Spinal cord (tissue), 10 donors: Measurements from ENCODE around the gene SFXN5. TPM values are rescaled to one million over a fixed set of nuclear protein-coding genes. Genes with fewer than 3 reads are reported as not detected.

ENCODE experiments used
- DNase-seq, 6 donors: peaks; one replicate each; pipeline versions ENCODE4 v3.0.0 to v3.0.0-alpha.2; 2013 to 2015; ENCODE audit warnings: low spot score in 6 of 6, low read depth in 4 of 6
- H3K27ac ChIP-seq: one replicate; pipeline ENCODE4 v1.5.1; 2013; ENCODE audit warnings: low read depth, low read length, control low read depth
- H3K27me3 ChIP-seq: one replicate; pipeline ENCODE4 v1.6.1; 2013; ENCODE audit warnings: low read length; ENCODE audit not compliant: control insufficient read depth, insufficient read depth
- H3K36me3 ChIP-seq: one replicate; pipeline ENCODE4 v1.6.1; 2013; ENCODE audit warnings: low read length; ENCODE audit not compliant: control insufficient read depth, insufficient read depth
- H3K4me1 ChIP-seq: one replicate; pipeline ENCODE4 v1.6.1; 2013; ENCODE audit warnings: low read length; ENCODE audit not compliant: control insufficient read depth, insufficient read depth
- H3K4me3 ChIP-seq: one replicate; pipeline ENCODE4 v1.5.1; 2013; ENCODE audit warnings: low read depth, low read length, control low read depth
- H3K9me3 ChIP-seq: one replicate; pipeline ENCODE4 v1.6.1; 2013; ENCODE audit warnings: low read length; ENCODE audit not compliant: control insufficient read depth, insufficient read depth
- WGBS: methylation state at CpG from one replicate; pipeline ENCODE4 v1.1.5; 2013; ENCODE audit warnings: missing lambda C conversion rate; ENCODE audit not compliant: insufficient coverage; 5-methylcytosine and 5-hydroxymethylcytosine counted together
- polyA plus RNA-seq, 2 donors: library from polyadenylated mRNA; unstranded; fragments of 120-200 nt; gene quantifications; one replicate each; pipeline ENCODE4 v1.2.1, GENCODE V29; 2013; ENCODE audit not compliant: insufficient read length in 2 of 2
- total RNA-seq, 2 donors: library from RNA; depleted of rRNA in 1 of 2; stranded (reverse); fragments of 120-200 nt in 1 of 2; fragments of >200 nt in 1 of 2; gene quantifications; one replicate each; pipeline versions ENCODE4 v1.2.3 to v1.2.4, GENCODE V29; 2013 to 2014
- donor health status: healthy.

SFXN5 gene
- total and polyA plus RNA-seq, 4 donors, result 26.0 to 73.9 (median 54.8) TPM

- Histone ChIP-seq H3K4me1 (peaks cover 35% of the 10 kb centered on the region), H3K9me3 (no peaks in the 10 kb centered on the region), H3K27me3 (no peaks in the 10 kb centered on the region), H3K27ac (no peak overlapping the region), H3K36me3 (peaks cover 40% of the 10 kb centered on the region), H3K4me3 (no peak overlapping the region)
- 98% methylated on average over 14 of the region's 14 CpGs for WGBS
- no peak for DNase-seq
Observed at GRCh38 chr2:73088703-73089102, 17.2 kb upstream of the SFXN5 start.

GRCh38 chr2:73088211-73088610, 16.7 kb upstream of the SFXN5 start:
- no peaks in the 10 kb centered on the region for H3K9me3 ChIP-seq
- no peak for DNase-seq
- peaks cover 45% of the 10 kb centered on the region for H3K36me3 ChIP-seq
- H3K4me3 ChIP-seq, result no peak overlapping the region
- no peaks in the 10 kb centered on the region for H3K27me3 ChIP-seq
- no peak overlapping the region for H3K27ac ChIP-seq
- WGBS, result 96% methylated on average over 12 of the region's 12 CpGs
- H3K4me1 ChIP-seq, result peaks cover 32% of the 10 kb centered on the region

GRCh38 chr2:73087311-73087710, 15.8 kb upstream of the SFXN5 start:
- H3K27me3 ChIP-seq, result no peaks in the 10 kb centered on the region
- H3K9me3 ChIP-seq, result no peaks in the 10 kb centered on the region
- peaks cover 47% of the 10 kb centered on the region for H3K36me3 ChIP-seq
- peaks cover 23% of the 10 kb centered on the region for H3K4me1 ChIP-seq
- no peak overlapping the region for H3K27ac ChIP-seq
- DNase-seq, result no peak
- H3K4me3 ChIP-seq, result no peak overlapping the region
- WGBS, result 80% methylated on average over 1 of the region's 4 CpGs

- H3K27me3 ChIP-seq, result no peaks in the 10 kb centered on the region
- no peak overlapping the region for H3K4me3 ChIP-seq
- DNase-seq, result peak in 2 of 6 donors; percentile 76 to 85
- no peak overlapping the region for H3K27ac ChIP-seq
- H3K4me1 ChIP-seq, result peaks cover 15% of the 10 kb centered on the region
- H3K36me3 ChIP-seq, result peaks cover 56% of the 10 kb centered on the region
- WGBS, result 24% methylated on average over 6 of the region's 6 CpGs
- H3K9me3 ChIP-seq, result no peaks in the 10 kb centered on the region
Observed at GRCh38 chr2:73085691-73086090, 14.2 kb upstream of the SFXN5 start.

GRCh38 chr2:73084971-73085370, 13.5 kb upstream of the SFXN5 start:
- Histone ChIP-seq H3K4me3 (no peak overlapping the region), H3K36me3 (peaks cover 63% of the 10 kb centered on the region), H3K4me1 (peaks cover 13% of the 10 kb centered on the region), H3K27me3 (no peaks in the 10 kb centered on the region), H3K27ac (no peak overlapping the region), H3K9me3 (no peaks in the 10 kb centered on the region)
- 92% methylated on average over 2 of the region's 3 CpGs for WGBS
- no peak for DNase-seq

GRCh38 chr2:73083886-73084800, 12.6 kb upstream of the SFXN5 start:
- Histone ChIP-seq H3K36me3 (peaks cover 69% of the 10 kb centered on the region), H3K27ac (no peak overlapping the region), H3K4me3 (no peak overlapping the region), H3K9me3 (no peaks in the 10 kb centered on the region), H3K27me3 (no peaks in the 10 kb centered on the region), H3K4me1 (peaks cover 12% of the 10 kb centered on the region)
- no peak for DNase-seq
- 78% methylated on average over 7 of the region's 7 CpGs for WGBS

- no peaks in the 10 kb centered on the region for H3K27me3 ChIP-seq
- H3K9me3 ChIP-seq, result no peaks in the 10 kb centered on the region
- WGBS, result 91% methylated on average over 12 of the region's 13 CpGs
- H3K27ac ChIP-seq, result no peak overlapping the region
- H3K4me1 ChIP-seq, result peaks cover 12% of the 10 kb centered on the region
- H3K4me3 ChIP-seq, result no peak overlapping the region
- peaks cover 63% of the 10 kb centered on the region for H3K36me3 ChIP-seq
- DNase-seq, result no peak
Observed at GRCh38 chr2:73082523-73083410, 11.3 kb upstream of the SFXN5 start.

GRCh38 chr2:73081181-73081671, 9.7 kb upstream of the SFXN5 start:
- Histone ChIP-seq H3K4me1 (peaks cover 12% of the 10 kb centered on the region), H3K36me3 (peaks cover 55% of the 10 kb centered on the region), H3K9me3 (no peaks in the 10 kb centered on the region), H3K27me3 (no peaks in the 10 kb centered on the region), H3K27ac (no peak overlapping the region), H3K4me3 (no peak overlapping the region)
- WGBS, result 62% methylated on average over 16 of the region's 16 CpGs
- DNase-seq, result no peak

GRCh38 chr2:73080321-73081131, 9.0 kb upstream of the SFXN5 start:
- H3K4me1 ChIP-seq, result peaks cover 5% of the 10 kb centered on the region
- H3K27ac ChIP-seq, result no peak overlapping the region
- H3K27me3 ChIP-seq, result no peaks in the 10 kb centered on the region
- no peak overlapping the region for H3K4me3 ChIP-seq
- DNase-seq, result no peak
- 71% methylated on average over 25 of the region's 31 CpGs for WGBS
- H3K9me3 ChIP-seq, result no peaks in the 10 kb centered on the region
- peaks cover 56% of the 10 kb centered on the region for H3K36me3 ChIP-seq
